Measurements from ENCODE around the gene RIN3.

RIN3 gene

GRCh38 chr14:92513204-92513965, at the start of gene RIN3:
Gene RIN3, plus strand, starts transcription at chr14:92513781. Its CDS starts 152 bp downstream, at chr14:92513933.
- DNase-seq (ENCODE audit: extremely low spot score, insufficient read length, low read depth) (peak; percentile 63), FAIRE-seq (peak; percentile 85)

DNA sequence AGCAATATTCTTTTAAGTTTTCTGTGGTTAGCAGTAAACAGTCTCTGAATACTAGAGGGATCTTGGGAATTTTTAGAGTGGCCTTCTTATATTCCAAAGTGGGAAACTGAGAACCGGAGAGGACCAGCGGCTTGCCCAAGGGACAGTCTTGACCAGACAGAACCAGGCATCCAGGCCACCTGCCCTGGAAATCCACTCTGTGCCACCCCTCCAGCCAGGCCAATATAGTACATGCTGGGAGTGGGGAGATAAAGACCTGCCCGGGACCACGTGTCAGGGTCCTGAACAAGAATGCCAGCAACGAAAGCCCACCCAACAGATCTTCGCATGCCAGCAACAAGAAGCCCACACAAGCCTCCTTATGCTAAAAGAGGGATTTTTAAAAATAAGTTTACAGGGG, 49.4 kb upstream of the RIN3 start:
- no peak for DNase-seq (ENCODE audit: extremely low spot score, insufficient read length, low read depth)
- no peak for FAIRE-seq

- FAIRE-seq (no peak), DNase-seq (ENCODE audit: extremely low spot score, insufficient read length, low read depth) (no peak)
Measured at GRCh38 chr14:92464716-92465115, 48.9 kb upstream of the RIN3 start.

DNA sequence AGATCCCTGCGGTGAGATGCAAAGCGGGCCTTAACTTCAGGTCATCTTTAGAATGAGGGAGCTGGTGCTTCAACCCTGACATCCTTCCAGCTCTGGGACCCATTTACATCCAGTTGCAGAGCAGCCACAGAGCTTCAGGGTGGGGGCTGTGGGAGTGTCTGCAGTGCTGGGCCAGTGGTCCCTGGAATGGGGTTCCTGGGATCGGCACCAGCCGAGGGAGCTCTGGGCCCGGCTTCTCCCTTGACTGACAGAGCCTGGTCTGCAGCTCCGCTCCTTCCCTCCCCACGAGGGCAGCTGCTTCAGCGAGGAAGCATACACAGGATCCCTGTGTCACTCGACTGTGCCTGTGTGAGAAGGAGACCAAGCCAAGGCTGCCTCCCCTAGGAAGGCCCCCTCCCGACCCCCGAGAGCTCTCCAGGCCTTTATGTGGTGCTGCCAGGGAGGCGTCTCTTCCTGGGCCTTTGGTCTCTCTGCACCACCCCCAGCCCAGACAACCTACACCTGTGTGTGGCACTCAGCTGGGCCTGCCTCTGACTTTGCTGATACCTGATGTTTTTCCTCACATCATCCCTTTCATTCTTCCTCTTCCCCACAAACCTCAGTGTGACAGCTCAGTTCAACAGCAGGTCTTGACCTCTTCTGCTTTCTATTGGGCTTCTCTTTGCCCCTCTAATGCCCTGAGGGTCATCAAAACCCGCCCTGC, 48.1 kb upstream of the RIN3 start:
- no peak for FAIRE-seq

GRCh38 chr14:92466059-92466458, 47.5 kb upstream of the RIN3 start:
- DNase-seq (ENCODE audit: extremely low spot score, insufficient read length, low read depth) (no peak), FAIRE-seq (no peak)

More for the DNA sequence above, 48.1 kb upstream of the RIN3 start:
- DNase-seq (ENCODE audit: extremely low spot score, insufficient read length, low read depth): no peak

DNA sequence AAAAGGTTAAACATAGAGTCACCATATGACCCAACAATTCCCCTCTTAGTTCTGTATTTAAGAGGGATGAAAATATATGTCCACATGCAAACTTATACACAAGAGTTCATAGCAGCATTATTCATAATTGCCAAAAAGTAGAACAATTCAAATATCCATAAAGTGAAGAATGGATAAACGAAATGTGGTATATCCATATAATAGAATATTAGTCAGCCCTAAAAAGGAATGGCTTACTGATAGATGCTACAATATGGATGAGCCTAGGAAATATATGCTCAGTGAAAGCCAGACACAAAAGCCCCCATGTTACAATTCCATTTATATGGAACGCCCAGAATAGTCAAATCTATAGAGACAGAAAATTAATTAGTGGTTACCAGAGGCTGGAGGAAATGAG, 44.1 kb upstream of the RIN3 start:
- FAIRE-seq (no peak), DNase-seq (ENCODE audit: extremely low spot score, insufficient read length, low read depth) (no peak)

- FAIRE-seq (no peak), DNase-seq (ENCODE audit: extremely low spot score, insufficient read length, low read depth) (no peak)
Measured at GRCh38 chr14:92470215-92470614, 43.4 kb upstream of the RIN3 start.

- FAIRE-seq: no peak
Measured at GRCh38 chr14:92470811-92471210, 42.8 kb upstream of the RIN3 start.

DNA sequence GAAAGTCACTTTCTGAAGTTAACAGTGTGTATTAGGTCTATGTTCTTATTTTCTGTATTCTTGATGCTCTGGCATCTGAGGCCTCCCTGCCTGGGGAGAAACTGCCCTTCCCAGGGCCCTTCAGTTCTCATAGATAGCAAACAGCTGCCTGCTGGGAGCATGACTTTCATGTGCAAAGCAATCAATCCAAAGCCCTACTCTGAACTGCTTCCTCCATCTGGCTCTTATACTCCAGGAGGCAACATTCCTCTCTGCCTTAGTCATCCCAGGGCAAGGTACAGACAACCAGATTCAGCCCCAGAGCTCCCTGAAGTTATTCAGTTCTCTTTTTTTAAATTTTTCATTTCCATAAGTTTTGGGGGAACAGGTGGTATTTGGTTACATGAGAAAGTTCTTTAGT, 41.7 kb upstream of the RIN3 start:
- no peak for FAIRE-seq
- no peak for DNase-seq (ENCODE audit: extremely low spot score, insufficient read length, low read depth)

More at GRCh38 chr14:92470811-92471210, 42.8 kb upstream of the RIN3 start:
- DNase-seq (ENCODE audit: extremely low spot score, insufficient read length, low read depth): no peak

- DNase-seq (ENCODE audit: extremely low spot score, insufficient read length, low read depth) (no peak), FAIRE-seq (no peak)
Measured at GRCh38 chr14:92472860-92473259, 40.7 kb upstream of the RIN3 start.

DNA sequence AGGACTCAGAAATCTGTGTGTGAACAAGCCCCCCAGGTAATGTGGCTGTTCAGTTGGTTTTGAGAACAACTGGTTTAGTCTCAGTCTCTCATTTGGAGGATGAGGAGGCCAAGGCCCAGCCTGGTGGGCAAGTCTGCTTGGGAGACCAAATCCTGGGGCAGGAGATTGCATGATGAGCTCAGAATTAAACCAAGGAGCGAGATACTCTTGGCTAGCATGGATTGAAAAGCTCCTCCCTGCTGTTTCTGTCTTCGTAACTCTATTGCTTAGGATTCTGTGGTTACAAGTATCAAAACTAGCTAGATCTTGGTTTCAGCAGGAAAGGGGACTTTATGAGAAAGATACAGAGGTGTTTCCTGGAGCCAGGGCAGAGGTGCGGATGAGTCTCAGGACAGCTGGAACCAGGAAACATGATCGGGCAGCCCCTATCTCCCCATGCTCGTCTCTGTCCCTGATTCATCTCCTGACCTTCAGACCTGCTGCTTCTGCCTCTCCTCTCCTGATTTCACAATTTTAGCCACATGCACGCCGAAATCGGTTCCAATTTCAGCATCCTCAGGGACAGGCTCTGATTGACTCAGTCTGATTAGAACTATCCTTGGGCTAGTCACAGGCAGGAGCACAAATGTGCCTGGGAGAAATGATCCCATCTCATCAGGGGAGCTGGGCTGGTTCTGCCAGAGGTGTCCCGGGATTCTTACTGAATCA, 40.2 kb upstream of the RIN3 start:
- DNase-seq (ENCODE audit: extremely low spot score, insufficient read length, low read depth) (no peak), FAIRE-seq (no peak)

- DNase-seq (ENCODE audit: extremely low spot score, insufficient read length, low read depth): no peak
- no peak for FAIRE-seq
Measured at GRCh38 chr14:92473969-92474535, 39.5 kb upstream of the RIN3 start.

GRCh38 chr14:92475037-92475436, 38.5 kb upstream of the RIN3 start:
- FAIRE-seq (no peak), DNase-seq (ENCODE audit: extremely low spot score, insufficient read length, low read depth) (no peak)

DNA sequence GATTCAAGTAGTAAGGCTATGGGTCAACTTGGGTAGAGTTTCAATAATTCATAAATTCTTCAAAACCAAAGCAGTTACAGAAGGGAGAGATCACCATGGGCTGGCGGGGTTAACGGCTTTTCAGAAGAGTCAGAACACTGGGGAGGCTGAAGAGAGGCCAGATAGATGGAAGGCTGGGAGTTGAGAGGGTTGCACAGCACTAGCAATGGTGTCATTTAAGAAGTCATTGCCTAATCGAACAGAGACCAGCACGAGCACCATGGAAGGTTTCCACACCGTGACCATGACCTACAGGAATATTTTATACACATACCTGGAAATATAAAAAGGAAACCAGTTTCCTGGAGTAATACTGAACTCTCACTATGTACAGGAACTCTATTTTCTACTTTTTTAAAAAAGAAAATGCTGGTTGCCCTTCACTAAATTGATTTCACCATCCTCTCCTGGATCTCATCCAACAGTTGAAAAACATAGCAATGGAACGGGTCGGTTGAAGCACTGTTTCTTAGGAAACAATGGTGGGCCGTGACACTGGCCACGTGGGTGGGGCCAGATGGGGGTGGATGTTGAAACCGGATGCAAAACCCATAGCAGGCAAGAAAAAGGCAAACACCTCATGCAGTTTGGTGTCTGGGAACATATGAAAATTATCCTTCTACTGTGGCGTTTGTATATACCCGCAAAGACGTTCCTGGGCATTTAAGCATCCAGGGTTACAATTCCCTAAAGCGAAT, 38.0 kb upstream of the RIN3 start:
- no peak for DNase-seq (ENCODE audit: extremely low spot score, insufficient read length, low read depth)
- no peak for FAIRE-seq

GRCh38 chr14:92480856-92481255, 32.7 kb upstream of the RIN3 start:
- DNase-seq (ENCODE audit: extremely low spot score, insufficient read length, low read depth) (no peak), FAIRE-seq (no peak)

- FAIRE-seq (no peak), DNase-seq (ENCODE audit: extremely low spot score, insufficient read length, low read depth) (no peak)
Measured at GRCh38 chr14:92481386-92481785, 32.2 kb upstream of the RIN3 start.

- no peak for DNase-seq (ENCODE audit: extremely low spot score, insufficient read length, low read depth)
- no peak for FAIRE-seq
Measured at GRCh38 chr14:92481811-92482555, 31.6 kb upstream of the RIN3 start.

DNA sequence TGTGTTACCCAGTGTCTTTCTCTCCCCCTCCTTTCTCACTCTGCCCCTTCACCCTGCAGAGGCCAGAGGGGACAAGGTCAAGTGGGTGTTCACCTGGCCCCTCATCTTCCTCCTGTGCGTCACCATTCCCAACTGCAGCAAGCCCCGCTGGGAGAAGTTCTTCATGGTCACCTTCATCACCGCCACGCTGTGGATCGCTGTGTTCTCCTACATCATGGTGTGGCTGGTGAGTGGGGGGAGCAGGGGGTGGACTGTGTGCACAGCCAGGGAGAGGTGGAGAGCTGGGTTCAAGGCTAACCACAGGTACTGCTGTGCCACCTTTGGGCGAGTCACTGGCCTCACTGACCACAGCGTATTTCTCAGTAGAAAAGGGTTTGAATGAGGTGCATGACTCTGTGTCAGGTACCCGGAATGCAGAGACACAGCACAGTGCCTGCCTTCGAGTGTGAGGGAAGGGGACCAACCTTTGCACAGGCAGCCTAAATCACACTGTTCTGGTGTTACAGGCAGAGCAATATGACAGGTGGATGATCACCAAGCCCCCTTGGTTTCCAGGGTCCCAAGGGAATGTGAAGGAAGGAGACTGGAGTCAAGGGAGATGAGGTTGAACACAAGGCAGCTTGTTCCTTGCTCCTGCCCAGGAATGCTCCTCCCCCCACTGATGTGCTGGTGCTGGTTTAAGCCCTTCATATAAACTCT, 30.8 kb upstream of the RIN3 start:
- no peak for FAIRE-seq

More for the DNA sequence above, 30.8 kb upstream of the RIN3 start:
- no peak for DNase-seq (ENCODE audit: extremely low spot score, insufficient read length, low read depth)

Measured in GM18507 (cell line).